GM20431 (cell line): ENCODE measurements around the gene SLC1A2.

Source experiments
- in situ Hi-C: fragments of 300-500 bp; cut with MseI, MboI; formaldehyde crosslinking; loops from one replicate; pipeline ENCODE4 v1.15.0; 2020; ENCODE audit warnings: low sequenced_read_pairs; ENCODE audit not compliant: unreplicated experiment

The SLC1A2 gene

GRCh38 chr11:35383953-35384352 lies 35.4 kb downstream of the SLC1A2 start:
- in situ Hi-C loops, result loop anchor here (25.0 kb wide), 1 partner anchor 797 kb away; no protein-coding TSS in a partner anchor

- in situ Hi-C loops, result loop anchor here (25.0 kb wide), 1 partner anchor 795 kb away; no protein-coding TSS in a partner anchor
These were observed 37.5 kb downstream of the SLC1A2 start for GRCh38 chr11:35381709-35382322.

- in situ Hi-C loops, result loop anchor here (25.0 kb wide), 1 partner anchor 793 kb away; no protein-coding TSS in a partner anchor
These were observed 38.8 kb downstream of the SLC1A2 start for GRCh38 chr11:35380603-35381002.

GRCh38 chr11:35377262-35377661 lies 42.1 kb downstream of the SLC1A2 start:
- in situ Hi-C loops, result loop anchor here (25.0 kb wide), 1 partner anchor 790 kb away; no protein-coding TSS in a partner anchor

GRCh38 chr11:35376613-35377012 lies 42.7 kb downstream of the SLC1A2 start:
- in situ Hi-C loops, result loop anchor here (25.0 kb wide), 1 partner anchor 789 kb away; no protein-coding TSS in a partner anchor

GRCh38 chr11:35376118-35376510 lies 43.2 kb downstream of the SLC1A2 start:
- in situ Hi-C loops, result loop anchor here (25.0 kb wide), 1 partner anchor 789 kb away; no protein-coding TSS in a partner anchor

GRCh38 chr11:35375332-35376117 lies 43.8 kb downstream of the SLC1A2 start:
- in situ Hi-C loops, result loop anchor here (25.0 kb wide), 1 partner anchor 788 kb away; no protein-coding TSS in a partner anchor

- in situ Hi-C loops, result no loop called here
These were observed 45.9 kb downstream of the SLC1A2 start for GRCh38 chr11:35373284-35373933.

GRCh38 chr11:35372565-35373283 lies 46.6 kb downstream of the SLC1A2 start:
- in situ Hi-C loops, result no loop called here

- in situ Hi-C loops, result no loop called here
These were observed 51.9 kb downstream of the SLC1A2 start for GRCh38 chr11:35367491-35367890.

GRCh38 chr11:35366798-35367197 lies 52.6 kb downstream of the SLC1A2 start:
- in situ Hi-C loops, result no loop called here

GRCh38 chr11:35365961-35366360 lies 53.4 kb downstream of the SLC1A2 start:
- in situ Hi-C loops, result no loop called here

GRCh38 chr11:35365395-35365794 lies 54.0 kb downstream of the SLC1A2 start:
- in situ Hi-C loops, result no loop called here

GRCh38 chr11:35363854-35364780 lies 55.2 kb downstream of the SLC1A2 start:
- in situ Hi-C loops, result no loop called here

GRCh38 chr11:35363246-35363801 lies 56.0 kb downstream of the SLC1A2 start:
- in situ Hi-C loops, result no loop called here

GRCh38 chr11:35362521-35362980 lies 56.8 kb downstream of the SLC1A2 start:
- in situ Hi-C loops, result no loop called here

GRCh38 chr11:35360055-35360530 lies 59.3 kb downstream of the SLC1A2 start:
- in situ Hi-C loops, result no loop called here

- in situ Hi-C loops, result no loop called here
These were observed 59.9 kb downstream of the SLC1A2 start for GRCh38 chr11:35359321-35360054.
